Measurements from ENCODE around the gene NAV3.

NAV3 gene

GRCh38 chr12:77830583-77831351 is at the start of gene NAV3:
Gene NAV3, plus strand, starts transcription at chr12:77830894. Its CDS starts 568 bp downstream, at chr12:77831462.
- DNase-seq = no peak

- no peak for DNase-seq
These were observed 48.7 kb upstream of the NAV3 start for GRCh38 chr12:77782034-77782433.

- DNase-seq = no peak
These were observed 47.9 kb upstream of the NAV3 start for GRCh38 chr12:77782766-77783165.

- no peak for DNase-seq
These were observed 45.5 kb upstream of the NAV3 start for GRCh38 chr12:77785211-77785610.

GRCh38 chr12:77786675-77787074 is 44.0 kb upstream of the NAV3 start:
- no peak for DNase-seq

GRCh38 chr12:77788231-77789168 is 42.2 kb upstream of the NAV3 start:
- DNase-seq = no peak

GRCh38 chr12:77795699-77796098 is 35.0 kb upstream of the NAV3 start:
- DNase-seq = no peak

- no peak for DNase-seq
These were observed 33.9 kb upstream of the NAV3 start for GRCh38 chr12:77796775-77797174.

GRCh38 chr12:77800501-77800900 is 30.2 kb upstream of the NAV3 start:
- no peak for DNase-seq

GRCh38 chr12:77808534-77808933 is 22.2 kb upstream of the NAV3 start:
- DNase-seq = no peak

- DNase-seq = no peak
These were observed 17.1 kb upstream of the NAV3 start for GRCh38 chr12:77813558-77813957.

GRCh38 chr12:77814386-77814785 is 16.3 kb upstream of the NAV3 start:
- DNase-seq = no peak

GRCh38 chr12:77816196-77816595 is 14.5 kb upstream of the NAV3 start:
- no peak for DNase-seq

GRCh38 chr12:77817276-77817675 is 13.4 kb upstream of the NAV3 start:
- no peak for DNase-seq

GRCh38 chr12:77818351-77818750 is 12.3 kb upstream of the NAV3 start:
- DNase-seq = no peak

GRCh38 chr12:77821699-77822203 is 8.9 kb upstream of the NAV3 start:
- no peak for DNase-seq

GRCh38 chr12:77833329-77833728 is 2.6 kb downstream of the NAV3 start:
- DNase-seq = no peak

GRCh38 chr12:77834618-77835017 is 3.9 kb downstream of the NAV3 start:
- no peak for DNase-seq

- no peak for DNase-seq
These were observed 5.3 kb downstream of the NAV3 start for GRCh38 chr12:77835969-77836368.

- DNase-seq = no peak
These were observed 7.2 kb downstream of the NAV3 start for GRCh38 chr12:77837876-77838291.

- no peak for DNase-seq
These were observed 10.8 kb downstream of the NAV3 start for GRCh38 chr12:77841521-77841920.

- DNase-seq = no peak
These were observed 11.7 kb downstream of the NAV3 start for GRCh38 chr12:77842430-77842829.

- DNase-seq = peak in 1 of 2 experiments; percentile 43
These were observed 15.1 kb downstream of the NAV3 start for GRCh38 chr12:77845831-77846230.

- peak; percentile 3 to 57 for DNase-seq
These were observed 16.4 kb downstream of the NAV3 start for GRCh38 chr12:77847060-77847541.

Data from SW 1271 (cell line).